IMR-90 (cell line): Measurements from ENCODE around the gene ZNF774. TPM values are rescaled to one million over a fixed set of nuclear protein-coding genes. Genes with fewer than 3 reads are reported as not detected.

Source experiments
- microRNA-seq, 2 experiments: library from miRNA; stranded (forward) in 1 of 2; unstranded in 1 of 2; fragments of 10-50 nt in 1 of 2; fragments of <30 nt in 1 of 2; gene quantifications in 1 of 2; microRNA quantifications in 1 of 2; one replicate each; pipeline versions ENCODE3 to v1.1.0; 2013 to 2020; ENCODE audit not compliant: insufficient read depth in 1 of 2, insufficient read length in 1 of 2, unreplicated experiment in 1 of 2
- polyA plus RNA-seq, 3 experiments: library from polyadenylated mRNA; depleted of rRNA; stranded (reverse); fragments of >200 nt; gene quantifications; 2 replicates each; pipeline ENCODE4 v1.2.3, GENCODE V29; 2012; ENCODE audit warnings: low replicate concordance in 1 of 3
- small RNA-seq, 5 experiments: library from RNA; depleted of rRNA; stranded (forward); fragments of <200 nt; gene quantifications; one replicate each; pipeline ENCODE3, GENCODE V24; 2012
- total RNA-seq: library from RNA; depleted of rRNA; stranded (reverse); fragments of >200 nt; gene quantifications from 2 replicates; pipeline ENCODE4 v1.2.3, GENCODE V29; 2012; rRNA removed

Gene ZNF774
- total and polyA plus RNA-seq, 2 of the 4 experiments (the other 2 are of a cell fraction), result 0.91 to 1.1 TPM

Small RNA genes lying within 50 kb of the gene (microRNA-seq; reads per million reads assigned to microRNA genes)
- not detected for gene NDUFA3P4 (ENCODE audit: insufficient read depth, insufficient read length)

Small RNA genes lying within 50 kb of the gene (small RNA-seq; reads per million reads assigned to genes)
- gene NDUFA3P4, result 0 reads per million in 5 experiments

Other genes with a start within 250 kb of the ZNF774 start
- 87.2 and 118 TPM in 2 replicates for gene IDH2, start 249.8 kb upstream of the ZNF774 start, total RNA-seq
- gene IDH2, start 249.8 kb upstream of the ZNF774 start, polyA plus RNA-seq (2012; rRNA removed), result 84.2 and 84.9 TPM in 2 replicates
- 5.0 and 6.9 TPM in 2 replicates for gene SEMA4B, start 151.0 kb upstream of the ZNF774 start, total RNA-seq
- 22.5 and 27.5 TPM in 2 replicates for gene SEMA4B, start 151.0 kb upstream of the ZNF774 start, polyA plus RNA-seq (2012; rRNA removed)
- gene CIB1, start 118.3 kb upstream of the ZNF774 start, total RNA-seq, result 29.4 and 31.5 TPM in 2 replicates
- gene CIB1, start 118.3 kb upstream of the ZNF774 start, polyA plus RNA-seq (2012; rRNA removed), result 94.1 and 102 TPM in 2 replicates
- gene GDPGP1, start 118.1 kb upstream of the ZNF774 start, total RNA-seq, result 3.9 and 4.1 TPM in 2 replicates
- gene GDPGP1, start 118.1 kb upstream of the ZNF774 start, polyA plus RNA-seq (2012; rRNA removed), result 1.3 and 2.3 TPM in 2 replicates
- not detected in 2 replicates for gene TTLL13, start 102.7 kb upstream of the ZNF774 start, total RNA-seq
- gene TTLL13, start 102.7 kb upstream of the ZNF774 start, polyA plus RNA-seq (2012; rRNA removed), result 0.10 TPM in 1 of 2 replicates, not detected in the other
- 39.6 and 44.2 TPM in 2 replicates for gene NGRN, start 86.6 kb upstream of the ZNF774 start, total RNA-seq
- gene NGRN, start 86.6 kb upstream of the ZNF774 start, polyA plus RNA-seq (2012; rRNA removed), result 40.3 and 46.2 TPM in 2 replicates
- gene IQGAP1, start 36.0 kb downstream of the ZNF774 start, total RNA-seq, result 207 and 246 TPM in 2 replicates
- gene IQGAP1, start 36.0 kb downstream of the ZNF774 start, polyA plus RNA-seq (2012; rRNA removed), result 87.5 and 93.4 TPM in 2 replicates
- gene CRTC3, start 177.6 kb downstream of the ZNF774 start, total RNA-seq, result 4.7 and 6.7 TPM in 2 replicates
- 14.8 and 17.3 TPM in 2 replicates for gene CRTC3, start 177.6 kb downstream of the ZNF774 start, polyA plus RNA-seq (2012; rRNA removed)